ENCODE results near the gene HACL1.
"Not testable (repeated sequence)": the region's sequence is repeated elsewhere in the genome, so short reads cannot be mapped to it uniquely, and the experiment has no call there.

HACL1 gene

GRCh38 chr3:15535732-15536131 is 65.6 kb downstream of the HACL1 start:
- Mint-ChIP-seq H3K9me3 (no peaks in the 10 kb centered on the region), H3K4me1 (no peaks in the 10 kb centered on the region), H3K4me3 (no peak overlapping the region), H3K27ac (no peak overlapping the region), H3K27me3 (ENCODE audit: low read depth) (no peaks in the 10 kb centered on the region), H3K36me3 (ENCODE audit: low read depth) (peaks cover 5% of the 10 kb centered on the region)
- no peak for TF ChIP-seq CTCF (IDR thresholded peaks at IDR 0.05; ENCODE audit: unreplicated experiment in 3 of 3)

GRCh38 chr3:15532614-15533013 is 68.8 kb downstream of the HACL1 start:
- not testable (repeated sequence) for H3K4me1 Mint-ChIP-seq; H3K9me3 Mint-ChIP-seq; H3K36me3 Mint-ChIP-seq (ENCODE audit: low read depth); H3K4me3 Mint-ChIP-seq; H3K27me3 Mint-ChIP-seq (ENCODE audit: low read depth); H3K27ac Mint-ChIP-seq

GRCh38 chr3:15531346-15531745 is 70.0 kb downstream of the HACL1 start:
- Mint-ChIP-seq H3K4me1 (peaks cover 10% of the 10 kb centered on the region), H3K27me3 (ENCODE audit: low read depth) (no peaks in the 10 kb centered on the region), H3K4me3 (no peak overlapping the region), H3K9me3 (no peaks in the 10 kb centered on the region), H3K27ac (no peak overlapping the region), H3K36me3 (ENCODE audit: low read depth) (no peaks in the 10 kb centered on the region)
- no peak for TF ChIP-seq CTCF (IDR thresholded peaks at IDR 0.05; ENCODE audit: unreplicated experiment in 3 of 3)

GRCh38 chr3:15528854-15529537 is 72.4 kb downstream of the HACL1 start:
- Mint-ChIP-seq H3K9me3 (no peaks in the 10 kb centered on the region), H3K4me1 (peaks cover 17% of the 10 kb centered on the region), H3K4me3 (no peak overlapping the region)

GRCh38 chr3:15527031-15527459 is 74.3 kb downstream of the HACL1 start:
- peak in 1 of 3 experiments; percentile 28 for TF ChIP-seq CTCF (IDR thresholded peaks at IDR 0.05; ENCODE audit: unreplicated experiment in 3 of 3)
- Mint-ChIP-seq H3K27ac (no peak overlapping the region), H3K4me1 (peaks cover 30% of the 10 kb centered on the region), H3K9me3 (no peaks in the 10 kb centered on the region), H3K4me3 (no peak overlapping the region), H3K36me3 (ENCODE audit: low read depth) (no peaks in the 10 kb centered on the region), H3K27me3 (ENCODE audit: low read depth) (no peaks in the 10 kb centered on the region)

More at GRCh38 chr3:15528854-15529537, 72.4 kb downstream of the HACL1 start:
- Mint-ChIP-seq H3K36me3 (ENCODE audit: low read depth) (no peaks in the 10 kb centered on the region), H3K27ac (no peak overlapping the region), H3K27me3 (ENCODE audit: low read depth) (no peaks in the 10 kb centered on the region)
- no peak for TF ChIP-seq CTCF (IDR thresholded peaks at IDR 0.05; ENCODE audit: unreplicated experiment in 3 of 3)

GRCh38 chr3:15525790-15526189 is 75.6 kb downstream of the HACL1 start:
- H3K4me1 Mint-ChIP-seq: peaks cover 43% of the 10 kb centered on the region
- peaks cover 3% of the 10 kb centered on the region for H3K27me3 Mint-ChIP-seq (ENCODE audit: low read depth)
- H3K9me3 Mint-ChIP-seq: no peaks in the 10 kb centered on the region
- no peaks in the 10 kb centered on the region for H3K36me3 Mint-ChIP-seq (ENCODE audit: low read depth)
- H3K4me3 Mint-ChIP-seq: no peak overlapping the region
- no peak overlapping the region for H3K27ac Mint-ChIP-seq
- no peak for TF ChIP-seq CTCF (IDR thresholded peaks at IDR 0.05; ENCODE audit: unreplicated experiment in 3 of 3)

Data from nephron (organoid).